Stimulated activated CD8-positive, alpha-beta memory T cell treated with anti-CD3 and anti-CD28 coated beads, Interleukin-15, amount 100 ng/mL, for 4 hours (primary cell): ENCODE measurements around the gene OGA.
"Not testable (repeated sequence)": the region's sequence is repeated elsewhere in the genome, so short reads cannot be mapped to it uniquely, and the experiment has no call there.

Experiments used
- DNase-seq, 2 donors: peaks; one replicate each; pipeline ENCODE4 v3.0.0-alpha.2; 2020; ENCODE audit warnings: low read depth in 2 of 2

The OGA gene

DNA sequence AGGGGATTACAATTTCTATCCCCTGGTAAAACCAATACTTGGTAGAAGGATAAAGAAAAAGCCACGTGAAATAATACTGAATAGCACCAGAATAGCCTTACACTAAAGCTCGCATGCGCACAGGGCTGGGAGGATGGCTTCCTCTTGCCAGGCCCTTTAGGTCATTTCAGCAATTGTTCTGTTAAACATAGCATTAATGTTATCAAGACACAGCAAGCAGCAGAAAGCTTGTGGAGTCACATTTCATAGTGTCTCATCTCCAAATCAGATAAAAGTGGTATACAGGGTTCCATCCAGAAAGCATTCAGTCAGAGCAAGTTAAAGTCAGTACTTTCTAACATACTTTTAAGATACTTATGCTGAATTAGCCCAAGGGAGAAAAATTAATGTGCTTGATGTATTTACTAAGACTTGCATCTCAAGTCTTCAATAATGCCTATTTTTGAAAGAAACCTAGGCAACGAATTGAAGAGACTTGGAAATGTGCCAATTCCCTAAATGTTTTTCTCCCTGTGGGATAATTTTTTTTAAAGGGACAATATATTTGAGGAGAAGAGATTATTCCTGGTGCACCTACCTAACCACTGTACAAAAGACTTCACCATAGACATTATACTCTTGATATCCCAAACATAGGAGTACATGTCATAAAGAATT is 20.7 kb downstream of the OGA start:
- no peak for DNase-seq

DNA sequence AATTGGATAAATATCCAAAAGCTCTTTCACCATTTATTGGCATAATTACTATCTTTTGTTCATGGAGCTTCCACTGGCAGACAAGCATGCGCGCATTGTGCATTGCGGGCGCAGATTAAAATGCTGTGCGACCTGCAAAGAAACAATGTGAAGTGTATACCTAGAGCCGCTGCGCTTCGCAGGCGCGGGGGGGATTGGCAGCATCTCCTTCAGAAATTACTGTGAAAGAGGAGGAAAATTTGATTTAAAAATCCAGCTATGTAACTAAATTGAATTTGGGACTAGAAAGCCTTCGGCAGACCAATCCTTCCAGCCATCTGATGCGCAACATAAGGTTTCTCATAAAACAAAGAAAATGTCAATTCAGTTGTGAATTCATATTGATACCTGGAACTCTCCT is 24.7 kb downstream of the OGA start:
- DNase-seq = no peak

DNA sequence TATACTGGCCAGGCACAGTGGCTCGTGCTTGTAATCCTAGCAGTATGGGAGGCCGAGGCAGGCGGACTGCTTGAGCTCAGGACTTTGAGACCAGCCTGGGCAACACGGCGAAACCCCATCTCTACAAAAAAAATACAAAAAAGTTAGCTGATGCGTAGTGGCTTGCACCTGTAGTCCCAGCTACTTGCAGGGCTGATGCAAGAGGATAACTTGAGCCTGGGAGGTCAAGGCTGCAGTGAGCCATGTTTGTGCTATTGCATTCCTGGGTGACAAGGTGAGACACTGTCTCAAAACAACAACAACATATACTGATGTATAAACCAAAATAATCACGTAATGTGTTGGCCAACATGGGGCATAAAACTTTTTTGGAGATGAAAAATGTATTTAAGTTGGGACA is 28.6 kb downstream of the OGA start:
- no peak for DNase-seq

DNA sequence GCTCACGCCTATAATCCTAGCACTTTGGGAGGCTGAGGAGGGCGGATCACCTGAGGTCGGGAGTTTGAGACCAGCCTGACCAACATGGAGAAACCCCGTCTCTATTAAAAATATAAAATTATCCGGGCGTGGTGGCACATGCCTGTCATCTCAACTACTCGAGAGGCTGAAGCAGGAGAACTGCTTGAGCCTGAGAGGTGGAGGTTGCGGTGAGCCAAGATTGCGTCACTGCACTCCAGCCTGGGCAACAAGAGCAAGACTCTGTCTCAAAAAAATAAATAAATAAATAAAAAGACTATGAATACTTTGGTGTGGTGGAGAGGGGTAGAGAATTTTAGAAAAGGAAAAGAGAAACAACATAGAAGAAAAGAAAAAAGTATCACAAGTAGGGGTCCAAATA is 29.0 kb downstream of the OGA start:
- DNase-seq = not testable (repeated sequence)

DNA sequence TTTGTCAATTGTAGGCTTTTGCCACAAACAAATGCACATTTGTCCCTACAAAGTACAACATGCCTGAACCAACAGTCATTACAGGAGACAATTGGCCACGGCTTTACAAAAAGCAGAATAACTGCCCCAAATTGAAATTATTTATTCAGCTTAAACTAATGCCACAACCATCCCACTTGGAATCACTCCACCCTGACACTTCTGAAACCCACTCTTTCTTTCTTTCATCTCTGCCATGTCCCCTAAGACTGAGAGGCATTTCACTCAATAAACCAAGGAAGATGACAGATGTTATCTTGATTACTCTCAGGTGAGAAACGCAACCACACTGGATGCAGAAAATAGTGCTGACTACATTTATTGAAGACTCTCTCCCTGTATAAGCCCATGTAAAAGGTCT is 32.4 kb downstream of the OGA start:
- DNase-seq = no peak

DNA sequence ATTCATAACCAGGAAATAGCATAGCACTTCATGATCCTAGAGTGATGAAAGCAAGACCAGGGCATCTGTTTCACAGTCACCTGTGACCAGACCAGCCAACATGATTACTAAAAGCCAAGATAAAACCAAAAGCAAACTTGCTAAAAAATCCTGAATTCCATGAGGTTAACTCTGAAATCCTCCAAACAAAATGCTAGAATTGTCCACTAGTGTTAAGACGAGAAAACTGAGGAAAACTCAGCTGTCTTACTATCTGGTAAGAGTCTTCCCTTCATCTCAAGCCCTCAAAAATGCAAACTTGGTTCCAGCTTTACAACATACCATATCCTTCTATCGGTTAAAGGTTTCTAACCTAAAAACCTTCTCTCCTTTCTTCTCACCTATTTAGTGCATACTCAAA is 33.7 kb downstream of the OGA start:
- DNase-seq = no peak

DNA sequence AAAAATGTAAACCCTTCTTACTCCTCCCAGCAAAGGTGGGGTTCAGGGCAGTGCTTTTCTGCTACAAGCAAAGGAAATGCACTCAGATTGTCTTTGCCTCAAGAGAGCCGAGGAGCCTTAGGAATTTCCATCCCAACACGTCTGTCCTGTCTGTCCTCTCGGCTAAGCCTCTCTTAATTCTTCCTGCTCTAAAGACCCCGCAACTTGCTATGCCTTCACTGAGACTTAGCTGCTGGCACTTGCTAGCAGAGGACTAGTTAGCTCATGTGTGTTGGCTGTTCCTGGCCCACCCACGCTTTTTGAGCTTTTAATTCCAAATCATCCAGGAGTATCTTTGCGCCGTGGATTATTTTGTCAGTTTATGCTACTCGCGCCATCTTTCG is 34.5 kb downstream of the OGA start:
- no peak for DNase-seq

DNA sequence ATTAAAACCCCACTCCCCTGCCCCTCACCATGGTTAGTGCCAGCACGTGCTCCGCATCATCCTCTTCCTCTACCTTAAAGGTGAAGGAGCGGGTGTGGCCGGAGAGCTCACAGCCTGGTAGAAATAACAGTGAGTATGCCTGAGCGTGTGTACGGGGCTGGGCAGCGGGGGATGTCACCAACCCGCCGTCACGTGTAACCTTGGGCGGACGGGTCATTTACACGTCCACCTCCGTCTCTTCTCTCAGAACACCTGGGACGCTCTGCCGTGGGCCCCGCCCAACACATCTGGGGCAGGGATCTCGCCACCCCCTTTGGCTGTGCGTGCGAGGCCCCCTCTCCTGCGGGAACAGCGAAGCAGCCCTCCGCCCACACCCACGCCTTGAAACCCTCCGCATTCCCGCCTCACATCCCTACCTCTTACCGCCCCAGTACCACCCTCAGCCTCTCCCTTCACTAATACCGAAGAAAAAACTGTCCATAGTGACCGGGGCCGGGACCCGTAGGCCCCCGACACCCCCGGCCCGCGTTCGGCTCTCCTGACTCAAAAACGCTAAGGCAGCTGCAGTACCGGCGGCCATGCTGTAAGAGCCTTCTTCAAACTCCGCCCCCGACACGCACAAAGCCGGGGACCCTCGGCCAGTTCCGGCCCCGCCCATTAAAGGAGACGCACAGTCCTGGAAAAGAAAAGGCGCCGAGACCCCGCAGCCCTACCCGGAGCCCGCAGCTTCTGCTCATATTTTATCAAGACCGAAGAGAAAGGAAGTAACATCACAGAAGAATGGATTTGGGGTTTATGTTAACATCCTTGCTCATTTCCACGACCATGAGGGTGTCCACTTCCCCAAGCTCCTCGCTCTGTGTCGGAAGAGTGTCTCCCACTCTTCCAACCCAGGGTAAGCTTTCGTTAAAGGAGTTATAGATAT is 35.2 kb downstream of the OGA start, which contains the start of gene NPM3:
Gene NPM3 (minus strand): TSS at position 636 of the 925 bp plus-strand sequence. CDS start 56 bp downstream, at position 580.
- DNase-seq = peak; percentile 70 to 80

DNA sequence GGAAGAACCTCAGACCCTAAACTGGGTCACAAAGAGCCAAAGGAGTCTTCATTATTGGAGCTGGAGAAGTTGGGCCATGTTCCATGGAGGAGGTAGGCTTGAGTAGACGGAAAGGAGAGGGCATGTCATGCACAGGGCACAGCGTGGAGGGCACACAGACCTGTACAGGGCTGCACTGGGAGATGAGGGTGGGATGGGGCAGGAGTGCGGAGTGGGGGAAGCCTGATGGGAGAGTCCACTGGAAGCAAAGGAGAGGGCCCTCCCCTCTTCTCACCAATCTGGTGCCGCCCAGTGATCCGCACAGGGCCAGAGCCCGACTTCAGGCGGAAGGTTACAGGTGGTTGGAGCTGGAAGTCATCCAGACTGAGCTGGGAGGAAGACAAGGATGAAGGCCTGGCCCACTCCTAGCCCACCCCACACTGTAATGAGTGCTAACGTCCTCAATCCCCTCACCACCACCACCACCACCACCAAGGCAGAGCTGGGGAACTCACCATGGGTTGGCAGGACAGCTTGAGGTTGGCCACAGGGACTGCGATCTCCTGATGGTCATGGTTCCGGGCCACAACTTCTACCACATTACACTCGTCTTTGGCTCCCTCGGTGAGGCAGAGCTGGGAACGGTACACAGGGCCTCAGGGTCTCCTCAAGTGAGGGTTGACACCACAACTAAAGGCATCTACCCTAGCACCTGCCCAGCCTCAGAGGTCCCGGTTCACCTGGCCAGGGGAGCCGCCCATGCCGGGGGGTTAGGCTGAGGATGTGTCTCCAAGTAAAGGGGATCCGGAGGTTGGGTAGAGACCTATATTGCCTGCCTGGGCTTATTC is 36.0 kb downstream of the OGA start:
- no peak for DNase-seq

DNA sequence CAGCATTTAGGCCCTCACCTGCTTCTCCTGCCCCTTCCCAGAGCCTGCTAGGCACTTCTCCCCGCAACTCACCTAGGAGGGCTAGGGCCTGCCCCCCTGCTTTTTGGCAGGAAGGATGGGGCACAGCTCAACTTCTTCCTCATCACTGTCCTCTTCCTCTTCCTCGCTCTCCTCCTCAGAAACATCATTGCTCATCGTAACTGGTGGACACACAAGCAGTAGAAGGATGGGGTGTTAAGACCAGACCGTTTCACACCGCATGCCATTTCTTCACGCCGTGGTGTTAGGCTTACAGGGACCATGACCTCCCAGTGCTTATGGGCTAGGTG is 36.6 kb downstream of the OGA start:
- no peak for DNase-seq

DNA sequence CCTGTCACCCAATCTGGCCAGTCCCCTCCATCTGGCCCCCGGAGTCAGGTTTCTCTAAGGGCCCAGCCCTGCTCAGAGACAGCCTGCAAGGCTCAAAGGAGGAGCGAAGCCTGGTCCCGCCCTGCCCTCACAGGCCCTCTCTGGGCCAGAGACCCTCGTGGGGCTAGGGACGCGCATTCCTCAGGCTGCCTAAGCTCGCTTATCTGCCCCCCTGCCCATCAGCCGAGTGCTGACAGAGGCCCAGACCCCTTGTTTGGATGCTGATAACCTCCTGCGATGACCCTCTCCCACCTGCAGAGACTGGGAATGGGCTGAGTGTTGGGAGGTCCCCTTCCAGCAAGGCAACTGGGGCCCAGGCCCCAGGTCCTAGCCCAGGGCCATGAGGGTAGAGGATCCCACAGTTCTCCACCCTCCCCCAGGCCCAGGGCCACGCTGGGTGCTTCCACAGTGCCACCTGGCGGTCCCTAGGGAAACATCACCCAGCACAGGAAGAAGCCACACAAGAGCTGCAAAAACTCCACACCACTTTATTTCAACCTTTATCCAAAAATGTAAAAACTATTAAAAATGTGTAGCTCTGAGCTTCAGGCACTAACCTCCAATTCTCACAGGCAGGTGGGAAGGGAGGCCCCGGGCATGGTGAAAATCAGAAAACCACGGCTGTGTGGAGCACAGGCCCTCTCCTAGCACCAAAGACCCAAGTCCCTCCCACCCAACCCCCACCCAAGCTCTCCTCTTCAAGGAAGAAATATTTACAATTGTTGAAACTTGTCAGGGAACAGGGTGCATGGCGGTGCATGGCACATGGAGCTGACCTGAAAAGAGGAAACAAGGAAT is 37.2 kb downstream of the OGA start:
- DNase-seq = peak; percentile 37 to 43

DNA sequence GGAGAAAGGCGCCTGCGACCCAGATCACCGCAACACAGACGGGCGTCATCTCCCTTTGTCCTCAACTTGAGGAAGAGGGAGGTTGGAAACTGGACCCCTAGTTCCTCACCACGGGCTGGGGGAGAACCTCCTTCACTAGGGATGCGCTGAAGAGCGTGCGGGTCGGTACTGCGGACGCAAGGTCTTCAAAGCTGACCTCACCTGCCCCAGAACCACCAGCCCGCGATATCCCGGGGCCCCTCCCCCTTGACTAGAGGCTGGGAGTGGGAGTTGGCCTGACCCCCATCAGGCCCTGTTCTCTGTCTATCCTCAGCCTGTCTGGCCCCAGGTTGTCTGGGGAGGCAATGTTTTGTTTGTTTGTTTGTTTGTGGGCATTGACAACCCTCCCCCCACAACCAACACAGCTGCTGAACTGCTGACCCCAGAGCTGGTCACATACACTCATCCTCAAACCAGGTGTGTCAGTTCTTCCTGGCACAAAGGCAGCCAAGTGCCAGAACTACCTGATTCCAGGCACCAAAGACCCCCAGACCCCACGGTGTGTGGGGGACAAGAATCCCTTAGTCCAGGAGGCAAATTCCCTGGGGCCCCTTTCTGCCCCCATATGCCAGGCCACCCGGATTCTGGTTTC is 37.9 kb downstream of the OGA start:
- no peak for DNase-seq

DNA sequence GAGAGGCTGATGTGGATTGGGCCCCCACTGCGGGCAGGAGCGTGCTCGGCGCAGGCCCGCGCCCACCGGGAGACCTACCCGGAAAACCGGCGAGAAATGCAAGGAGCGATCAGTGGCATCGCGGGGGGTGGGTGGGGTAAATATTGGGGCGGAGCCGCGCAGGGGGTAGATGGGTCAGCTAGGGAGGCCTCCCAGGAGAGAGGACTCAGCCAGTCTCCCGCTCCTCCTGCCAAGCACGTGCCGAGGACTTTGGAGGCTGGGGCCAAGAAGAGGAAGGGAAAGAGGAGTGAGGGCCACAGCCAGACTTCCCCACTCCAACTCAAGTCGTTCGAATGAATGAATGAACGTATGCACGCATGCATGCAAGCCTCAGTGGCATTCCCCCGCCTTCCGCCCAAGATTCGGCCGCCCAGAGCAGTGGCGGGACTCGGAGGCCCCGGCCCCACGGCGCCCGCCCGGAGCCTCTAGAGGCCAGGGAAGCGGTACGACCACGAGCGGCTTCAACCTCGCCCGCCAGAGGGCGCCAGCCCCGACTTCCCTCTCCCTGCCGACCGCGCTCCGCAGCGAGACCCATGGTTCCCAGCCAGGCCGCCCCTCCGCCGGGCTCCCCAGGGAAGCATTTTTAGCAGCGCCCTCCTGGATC is 38.6 kb downstream of the OGA start:
- peak; percentile 47 to 51 for DNase-seq

DNA sequence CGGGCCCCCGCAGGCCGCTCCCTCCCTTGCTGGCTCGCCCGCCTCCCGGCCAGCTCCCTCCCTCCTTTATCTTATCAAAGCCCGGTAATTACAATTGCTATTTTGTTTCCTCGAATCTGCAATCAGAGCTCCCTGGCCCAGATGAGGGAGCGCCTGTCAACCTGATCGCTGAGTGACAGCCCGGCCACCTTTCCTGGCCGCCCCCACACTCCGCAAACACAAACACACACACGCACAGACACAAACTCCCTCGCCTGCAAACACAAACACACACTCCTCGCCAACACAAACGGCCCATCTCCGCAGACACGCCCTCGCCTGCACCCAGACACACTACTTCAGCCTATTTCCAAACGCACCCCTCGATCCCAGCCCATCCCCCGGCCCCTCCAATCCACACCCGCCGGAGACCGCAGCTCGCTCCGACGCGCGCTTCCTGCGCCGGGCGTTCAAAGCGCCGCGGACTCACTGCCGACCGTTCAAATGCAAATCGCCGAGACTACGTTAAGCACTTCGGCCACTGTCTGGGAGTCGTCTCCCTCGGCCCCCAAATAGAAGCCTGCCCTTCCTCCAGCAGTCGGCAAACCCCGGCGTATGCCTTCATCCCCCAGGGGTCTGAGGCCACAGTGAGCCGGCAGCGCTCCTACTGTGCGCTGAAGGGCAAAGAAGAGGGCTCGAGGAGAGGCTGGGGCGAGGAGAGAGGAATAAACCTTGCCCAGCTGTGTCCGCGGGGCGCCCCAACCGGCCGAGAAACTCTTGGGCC is 39.3 kb downstream of the OGA start:
- DNase-seq = no peak

DNA sequence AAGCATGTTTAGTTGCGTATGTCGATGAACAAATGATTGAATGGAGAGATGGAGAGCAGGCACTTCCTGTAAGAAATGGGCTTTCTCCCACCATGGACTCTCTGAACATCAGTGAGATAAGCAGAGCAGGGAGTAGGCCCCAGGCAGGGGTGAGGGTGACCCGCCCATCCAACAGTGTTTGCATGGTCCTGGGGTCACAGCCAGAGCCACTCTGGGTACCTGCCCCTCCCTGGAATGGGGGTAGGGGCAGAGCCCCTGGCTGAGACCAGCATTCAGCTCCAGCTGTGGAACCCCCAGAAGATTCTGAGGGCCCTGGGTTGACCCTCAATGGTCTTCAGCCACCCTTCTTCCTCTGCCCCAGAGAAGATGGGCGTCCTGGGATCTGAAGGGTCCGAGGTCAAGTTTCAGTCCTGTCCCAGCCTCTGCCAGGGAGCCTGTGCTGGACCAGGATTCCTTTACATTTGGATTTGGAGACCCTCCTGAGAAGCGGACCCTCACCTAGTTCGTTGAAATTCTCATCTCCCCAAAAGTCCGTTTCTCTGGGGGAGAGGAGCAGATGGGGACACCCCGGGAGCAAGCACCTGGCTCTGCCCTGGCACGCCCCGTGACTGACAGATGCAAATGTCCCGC is 40.0 kb downstream of the OGA start:
- DNase-seq = no peak

DNA sequence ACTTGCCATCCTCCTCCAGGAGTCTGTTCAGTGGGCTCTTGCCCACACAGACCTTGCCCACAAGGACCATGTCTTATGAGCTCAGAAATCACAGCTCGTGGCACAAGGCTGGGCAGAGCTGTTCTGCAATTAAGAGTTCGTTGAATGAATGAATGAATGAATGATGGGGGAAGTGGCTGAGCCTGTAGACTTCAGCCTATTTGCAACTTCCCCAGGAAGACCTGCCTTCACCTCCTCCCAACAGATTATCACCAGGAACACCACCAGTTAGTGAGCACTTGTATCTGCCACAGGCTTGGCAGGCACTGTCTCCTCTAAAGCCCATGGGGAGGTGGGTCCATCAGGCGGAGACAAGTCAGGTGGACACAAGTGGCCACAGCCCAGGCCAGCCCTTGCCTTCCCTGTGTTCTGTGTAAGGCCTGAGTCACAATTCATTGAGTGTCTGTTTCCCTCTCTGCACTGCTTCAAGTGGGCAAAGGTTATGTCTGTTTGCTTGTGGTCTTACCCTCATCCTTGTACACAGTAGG is 40.6 kb downstream of the OGA start:
- DNase-seq = no peak

DNA sequence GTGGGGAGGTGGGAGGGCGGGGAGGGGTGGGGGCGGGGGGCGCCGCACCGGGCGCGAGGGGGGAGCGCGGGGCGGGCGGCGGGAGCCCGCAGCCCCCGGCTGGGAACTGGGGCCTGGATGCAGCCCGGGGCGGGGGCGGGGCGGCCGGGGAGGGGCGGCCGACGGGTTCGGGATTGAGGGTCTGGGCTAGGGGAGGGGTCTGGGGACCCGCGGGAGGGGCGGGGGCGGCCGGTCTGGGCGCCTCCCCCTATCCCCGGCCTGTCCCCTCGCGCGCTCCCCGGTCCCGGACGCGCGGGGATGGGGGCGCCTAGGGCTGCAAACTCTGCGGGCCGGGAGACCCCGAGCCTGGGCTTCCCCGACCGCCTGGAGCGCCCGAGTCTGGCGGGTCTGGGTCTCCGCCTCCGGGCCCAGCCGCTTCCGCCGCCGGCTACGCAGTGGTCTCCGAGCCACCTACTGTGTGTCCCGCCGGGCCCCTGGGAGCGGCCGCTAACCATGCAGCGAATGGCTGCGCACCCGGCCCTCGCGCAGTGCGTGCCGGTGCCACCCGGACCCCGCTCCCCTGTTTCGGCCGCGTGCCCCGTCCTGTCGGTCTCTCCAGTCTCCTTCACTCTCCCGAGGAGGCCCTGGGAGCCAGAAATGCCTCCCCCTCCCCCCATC is 42.0 kb downstream of the OGA start:
- DNase-seq = no peak
